ENCODE measurements around the gene GADD45A.

GADD45A gene

DNA sequence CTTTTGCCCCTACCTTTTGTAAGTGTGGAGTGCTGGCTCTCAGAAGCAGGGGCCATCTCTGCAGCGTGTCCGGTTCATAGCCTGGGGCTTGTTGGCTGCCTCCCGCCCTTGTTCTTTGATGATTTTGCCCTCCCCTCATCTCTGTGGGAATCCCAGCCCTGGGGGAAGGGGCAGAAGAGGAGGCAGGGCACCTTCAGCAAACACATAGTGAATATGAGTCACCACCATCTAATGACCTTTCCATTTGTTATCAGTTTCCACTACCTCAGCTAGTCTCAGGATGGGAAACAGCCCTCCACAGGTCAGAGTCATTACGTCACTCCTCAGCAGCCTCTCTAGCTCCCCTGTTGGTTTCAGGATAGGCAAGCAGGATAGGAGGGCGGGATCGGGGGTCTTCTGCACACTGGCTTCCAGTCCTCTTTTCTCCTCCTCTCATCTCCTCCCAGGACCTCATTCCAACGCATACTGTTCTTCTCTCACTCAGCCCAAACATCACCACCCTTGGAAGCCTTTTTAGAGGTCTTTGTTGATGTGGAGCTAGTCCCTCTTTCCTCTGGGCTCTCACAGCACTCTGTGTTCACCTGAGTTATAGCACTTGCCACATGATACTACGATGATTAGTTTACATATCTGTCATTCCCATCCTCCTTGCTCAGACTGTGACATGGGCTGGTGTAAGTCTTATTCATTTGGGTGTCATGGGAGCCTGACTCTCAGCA, 15.8 kb downstream of the GADD45A start (continued):
- TF ChIP-seq ZNF132 (tag by site-specific recombination; IDR thresholded peaks at IDR 0.05; ENCODE audit: borderline replicate concordance) (no peak), ZNF426 (tag by site-specific recombination; IDR thresholded peaks at IDR 0.05) (no peak), ZNF830 (tag by site-specific recombination; IDR thresholded peaks at IDR 0.05; ENCODE audit: low read depth) (no peak), ZNF776 (tag by site-specific recombination; IDR thresholded peaks at IDR 0.05; ENCODE audit: borderline replicate concordance) (no peak), ZNF138 (tag by site-specific recombination; IDR thresholded peaks at IDR 0.05; ENCODE audit: borderline replicate concordance) (no peak), ZNF585B (tag by site-specific recombination; IDR thresholded peaks at IDR 0.05) (no peak)

DNA sequence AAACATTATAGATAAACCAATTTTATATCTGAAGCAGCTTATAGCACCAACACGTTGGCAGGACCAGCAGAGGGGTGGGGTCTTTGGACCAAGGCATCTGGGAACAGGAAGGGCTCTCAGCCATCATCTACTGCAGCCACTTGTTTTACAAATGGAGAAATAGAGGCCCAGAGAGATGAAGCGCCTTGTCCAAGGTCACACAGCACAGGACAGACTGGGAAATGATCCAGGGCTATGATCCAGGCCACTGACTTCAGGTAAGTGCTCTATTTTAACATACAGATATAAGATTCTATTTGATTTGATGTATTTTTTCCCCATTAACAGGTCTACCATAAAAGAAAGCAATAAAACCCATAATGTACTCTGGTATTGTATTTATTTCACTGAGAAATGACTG, 16.9 kb downstream of the GADD45A start:
- Histone ChIP-seq H3K4me1 (ENCODE audit: control insufficient read depth, insufficient read depth, low read length) (peaks cover 4% of the 10 kb centered on the region; the same call in 1 of the 2 replicates), H3K4me3 (ENCODE audit: low read depth, low read length) (no peak overlapping the region), H3K9me3 (ENCODE audit: control insufficient read depth, insufficient read depth, low read depth, low read length) (no peaks in the 10 kb centered on the region), H3K27ac (ENCODE audit: extremely low read depth, low read depth, low read length) (no peak overlapping the region), H3K36me3 (ENCODE audit: control insufficient read depth in 2 of 2, insufficient read depth in 1 of 2, low read length in 2 of 2) (peaks cover 0 to 17% of the 10 kb centered on the region in 2 experiments; a peak in 1 of 3 replicates)
- ChIA-PET POLR2A (interaction anchor here (0.8 to 3.7 kb wide), 2 partner anchors 15 to 16 kb away, joined by 3 to 77 read pairs; partner anchors contain the start of gene GADD45A), CTCF (interaction anchor here (0.7 to 2.0 kb wide), 9 partner anchors 10 to 166 kb away, joined by 3 to 12 read pairs (median 3); no protein-coding TSS in a partner anchor)
- TF ChIP-seq OSR2 (tag by site-specific recombination; IDR thresholded peaks at IDR 0.05) (no peak), ZNF768 (tag by site-specific recombination; IDR thresholded peaks at IDR 0.05) (peak; percentile 49; the same call in 1 of the 2 replicates)

DNA sequence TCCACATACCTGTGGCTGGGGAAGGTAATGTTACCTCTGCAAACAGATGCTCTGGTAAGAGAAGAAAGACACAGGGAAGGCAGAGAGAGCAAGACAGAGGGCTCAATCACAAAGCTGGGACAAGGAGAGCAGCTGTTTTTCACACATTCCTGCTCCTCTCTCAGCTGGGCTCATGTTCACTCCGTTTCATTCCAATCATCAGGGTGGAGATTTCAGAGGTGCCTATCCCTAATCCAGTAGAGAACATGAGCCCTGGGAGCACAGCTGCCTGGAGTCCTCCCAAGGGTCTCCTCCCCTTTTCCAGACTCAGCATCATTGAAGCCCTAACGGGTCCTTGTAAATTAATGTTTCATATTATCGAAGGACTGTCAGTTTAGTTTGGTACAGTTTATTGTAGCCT, 19.4 kb downstream of the GADD45A start:
- H3K4me1 ChIP-seq (ENCODE audit: control insufficient read depth, insufficient read depth, low read length), result peaks cover 4% of the 10 kb centered on the region; the same call in 1 of the 2 replicates
- no peak overlapping the region for H3K4me3 ChIP-seq (ENCODE audit: low read depth, low read length)
- peaks cover 0 to 17% of the 10 kb centered on the region in 2 experiments; a peak in 1 of 3 replicates for H3K36me3 ChIP-seq (ENCODE audit: control insufficient read depth in 2 of 2, insufficient read depth in 1 of 2, low read length in 2 of 2)
- no peak overlapping the region for H3K27ac ChIP-seq (ENCODE audit: extremely low read depth, low read depth, low read length)
- ChIA-PET POLR2A (interaction anchor here (0.8 to 1.2 kb wide), 2 partner anchors 19 to 275 kb away, joined by 3 to 5 read pairs; partner anchors contain the start of gene GADD45A), CTCF (interaction anchor here (1.6 to 2.0 kb wide), 2 partner anchors 56 to 143 kb away, joined by 6 to 8 read pairs; no protein-coding TSS in a partner anchor)
- no peak for TF ChIP-seq ZNF660 (tag by site-specific recombination; IDR thresholded peaks at IDR 0.05)
- TF ChIP-seq ZNF266 (tag by site-specific recombination; IDR thresholded peaks at IDR 0.05; ENCODE audit: low read depth), result no peak
- no peak for TF ChIP-seq ZNF341 (tag by site-specific recombination; IDR thresholded peaks at IDR 0.05; ENCODE audit: low read depth)
- TF ChIP-seq ZNF157 (tag by site-specific recombination; IDR thresholded peaks at IDR 0.05), result no peak
- TF ChIP-seq ZNF18 (tag by site-specific recombination; IDR thresholded peaks at IDR 0.05), result no peak
- TF ChIP-seq ZNF791 (tag by site-specific recombination; IDR thresholded peaks at IDR 0.05), result no peak
- no peak for TF ChIP-seq SCRT1 (tag by site-specific recombination; IDR thresholded peaks at IDR 0.05; ENCODE audit: borderline replicate concordance)
- no peak for TF ChIP-seq ZNF530 (tag by site-specific recombination; IDR thresholded peaks at IDR 0.05; ENCODE audit: low read depth)
- TF ChIP-seq ZNF768 (tag by site-specific recombination; IDR thresholded peaks at IDR 0.05), result no peak
- no peak for TF ChIP-seq ZFP3 (tag by site-specific recombination; IDR thresholded peaks at IDR 0.05; ENCODE audit: low read depth)
- TF ChIP-seq ZNF146 (tag by site-specific recombination; IDR thresholded peaks at IDR 0.05), result no peak
- TF ChIP-seq ZNF621 (tag by site-specific recombination; IDR thresholded peaks at IDR 0.05), result no peak
- TF ChIP-seq ZNF560 (tag by site-specific recombination; IDR thresholded peaks at IDR 0.05; ENCODE audit: borderline replicate concordance), result no peak
- no peak for TF ChIP-seq ZNF423 (tag by site-specific recombination; IDR thresholded peaks at IDR 0.05)
- no peak for TF ChIP-seq ZNF544 (tag by site-specific recombination; IDR thresholded peaks at IDR 0.05)
- no peak for TF ChIP-seq YY1 (tag by site-specific recombination; IDR thresholded peaks at IDR 0.05)
- no peak for TF ChIP-seq ZFHX2 (tag by site-specific recombination; conservative IDR thresholded peaks at IDR 0.05)
- no peak for TF ChIP-seq ZNF701 (tag by site-specific recombination; IDR thresholded peaks at IDR 0.05)
- TF ChIP-seq ZNF785 (tag by site-specific recombination; IDR thresholded peaks at IDR 0.05), result no peak
- no peaks in the 10 kb centered on the region for H3K9me3 ChIP-seq (ENCODE audit: control insufficient read depth, insufficient read depth, low read depth, low read length)
